Panc1 (cell line): Measurements from ENCODE around the gene CCDC187. TPM values are rescaled to one million over a fixed set of nuclear protein-coding genes. Genes with fewer than 3 reads are reported as not detected.

Experiments used
- ATAC-seq: fragments of 200-7000 bp; cut with Tn5 transposase; 2 replicates; pipeline ENCODE4 v1.9.1; 2020; ENCODE audit warnings: mild to moderate bottlenecking, moderate library complexity
- BruUV-seq: library from RNA; stranded (reverse); fragments of 400-500 nt; replicated peaks from 2 replicates; lab custom pipeline; 2021; lab: Mats Ljungman, UMichigan
- CTCF ChIA-PET: fragments of 300-600 bp; sonication (Branson Sonifier 250); formaldehyde crosslinking; loops from one replicate; lab custom pipeline; 2022; ENCODE audit warnings: antibody characterized with exemption; lab: Charles Lee
- POLR2A ChIA-PET: fragments of 300-600 bp; sonication (Branson Sonifier 250); formaldehyde crosslinking; loops from one replicate; lab custom pipeline; 2022; ENCODE audit warnings: antibody characterized with exemption; lab: Charles Lee
- DNase-seq: peaks from one replicate; pipeline ENCODE4 v3.0.0-alpha.2; 2010; ENCODE audit warnings: low read depth, low spot score
- H3K27ac ChIP-seq: 2 replicates; pipeline ENCODE4 v1.5.1; 2011; ENCODE audit warnings: mild to moderate bottlenecking, low read length, inconsistent platforms
- H3K27me3 ChIP-seq: fragments of 200-500 bp; sonication (Bioruptor generic); 2 replicates; pipeline ENCODE4 v1.6.0; 2014; ENCODE audit warnings: low read length, inconsistent platforms; ENCODE audit not compliant: control insufficient read depth, insufficient read depth
- H3K36me3 ChIP-seq: fragments of 200-500 bp; sonication (Bioruptor generic); 2 replicates; pipeline ENCODE4 v1.5.1; 2014; ENCODE audit warnings: inconsistent platforms, mild to moderate bottlenecking, low read length, moderate library complexity; ENCODE audit not compliant: control insufficient read depth, insufficient read depth
- H3K4me1 ChIP-seq: 2 replicates; pipeline ENCODE4 v1.5.1; 2011; ENCODE audit warnings: inconsistent platforms, mild to moderate bottlenecking, low read length, moderate library complexity; ENCODE audit not compliant: control insufficient read depth, insufficient read depth
- H3K4me3 ChIP-seq, 2 experiments: 2 replicates each; pipeline ENCODE4 v1.5.1; 2011 to 2012; ENCODE audit warnings: low read depth in 2 of 2, low read length in 2 of 2, mild to moderate bottlenecking in 2 of 2, inconsistent platforms in 1 of 2, moderate library complexity in 1 of 2
- H3K9me3 ChIP-seq: fragments of 200-500 bp; sonication (Bioruptor generic); 2 replicates; pipeline ENCODE4 v1.5.1; 2014; ENCODE audit warnings: low read depth, mild to moderate bottlenecking, inconsistent platforms, low read length, moderate library complexity; ENCODE audit not compliant: control insufficient read depth, insufficient read depth
- POLR2AphosphoS5 ChIP-seq: IDR thresholded peaks from 2 replicates; pipeline ENCODE4 v1.6.1; 2012; ENCODE audit warnings: mild to moderate bottlenecking, low read depth, low read length, moderate library complexity
- SIN3A ChIP-seq: IDR thresholded peaks from 2 replicates; pipeline ENCODE4 v1.6.1; 2012; ENCODE audit warnings: low read depth, mild to moderate bottlenecking, low read length, moderate library complexity, borderline replicate concordance; ENCODE audit not compliant: insufficient read depth
- TCF7L2 ChIP-seq: IDR thresholded peaks from 2 replicates; pipeline ENCODE4 v1.6.1; 2011; ENCODE audit warnings: mild to moderate bottlenecking, low read depth, low read length, inconsistent platforms
- in situ Hi-C: cut with HindIII; loops from 2 replicates; pipeline ENCODE4 v1.10.0; 2016; ENCODE audit warnings: low sequenced_read_pairs, low pct_unique_long_range_greater_than_20kb
- intact Hi-C: fragments of 100-400 bp; cut with micrococcal nuclease; formaldehyde crosslinking; loops from one replicate; pipeline ENCODE4 v1.10.0; 2022; ENCODE audit not compliant: unreplicated experiment
- total RNA-seq: library from RNA; stranded (reverse); gene quantifications from one replicate; pipeline ENCODE4 v1.2.1, GENCODE V29; 2021; ENCODE audit not compliant: unreplicated experiment
- TF ChIP-seq, protein P1 (sequence below): fragments of 450-650 bp; IDR thresholded peaks from 2 replicates; pipeline ENCODE4 v1.5.1; 2017; ENCODE audit warnings: mild to moderate bottlenecking
- TF ChIP-seq, protein P2 (sequence below), 2 experiments: IDR thresholded peaks; 2 replicates each; pipeline ENCODE4 v1.6.1; 2011 to 2012; ENCODE audit warnings: low read depth in 2 of 2, control low read depth in 1 of 2, low read length in 1 of 2, mild to moderate bottlenecking in 1 of 2, moderate library complexity in 1 of 2; ENCODE audit not compliant: insufficient read depth in 1 of 2

CCDC187 gene
- total RNA-seq, 1 experiment from 2014 or later: not detected

DNA sequence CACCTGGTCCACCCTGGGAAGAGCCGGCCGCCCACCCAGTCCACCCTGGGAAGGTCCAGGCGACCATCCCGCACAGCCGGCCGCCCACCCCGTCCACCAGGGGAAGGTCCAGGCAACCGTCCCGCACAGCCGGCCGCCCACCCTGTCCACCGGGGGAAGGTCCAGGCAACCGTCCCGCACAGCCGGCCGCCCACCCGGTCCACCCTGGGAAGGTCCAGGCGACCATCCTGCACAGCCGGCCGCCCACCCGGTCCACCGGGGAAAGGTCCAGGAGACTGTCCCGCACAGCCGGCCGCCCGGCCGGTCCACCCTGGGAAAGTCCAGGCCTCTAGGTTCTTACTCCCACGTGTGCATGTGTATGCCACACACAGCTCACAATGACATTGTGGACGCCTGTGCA is 51.6 kb downstream of the CCDC187 start:
- BruUV-seq: no TSS peak
- DNase-seq (no peak), ATAC-seq (no peak)
- in situ Hi-C loops: no loop called here
- H3K27me3 ChIP-seq: no peaks in the 10 kb centered on the region
- TF ChIP-seq, protein P1, sequence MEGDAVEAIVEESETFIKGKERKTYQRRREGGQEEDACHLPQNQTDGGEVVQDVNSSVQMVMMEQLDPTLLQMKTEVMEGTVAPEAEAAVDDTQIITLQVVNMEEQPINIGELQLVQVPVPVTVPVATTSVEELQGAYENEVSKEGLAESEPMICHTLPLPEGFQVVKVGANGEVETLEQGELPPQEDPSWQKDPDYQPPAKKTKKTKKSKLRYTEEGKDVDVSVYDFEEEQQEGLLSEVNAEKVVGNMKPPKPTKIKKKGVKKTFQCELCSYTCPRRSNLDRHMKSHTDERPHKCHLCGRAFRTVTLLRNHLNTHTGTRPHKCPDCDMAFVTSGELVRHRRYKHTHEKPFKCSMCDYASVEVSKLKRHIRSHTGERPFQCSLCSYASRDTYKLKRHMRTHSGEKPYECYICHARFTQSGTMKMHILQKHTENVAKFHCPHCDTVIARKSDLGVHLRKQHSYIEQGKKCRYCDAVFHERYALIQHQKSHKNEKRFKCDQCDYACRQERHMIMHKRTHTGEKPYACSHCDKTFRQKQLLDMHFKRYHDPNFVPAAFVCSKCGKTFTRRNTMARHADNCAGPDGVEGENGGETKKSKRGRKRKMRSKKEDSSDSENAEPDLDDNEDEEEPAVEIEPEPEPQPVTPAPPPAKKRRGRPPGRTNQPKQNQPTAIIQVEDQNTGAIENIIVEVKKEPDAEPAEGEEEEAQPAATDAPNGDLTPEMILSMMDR: no peak
- TF ChIP-seq TCF7L2 (no peak), SIN3A (no peak), POLR2AphosphoS5 (no peak)
- TF ChIP-seq, protein P2, sequence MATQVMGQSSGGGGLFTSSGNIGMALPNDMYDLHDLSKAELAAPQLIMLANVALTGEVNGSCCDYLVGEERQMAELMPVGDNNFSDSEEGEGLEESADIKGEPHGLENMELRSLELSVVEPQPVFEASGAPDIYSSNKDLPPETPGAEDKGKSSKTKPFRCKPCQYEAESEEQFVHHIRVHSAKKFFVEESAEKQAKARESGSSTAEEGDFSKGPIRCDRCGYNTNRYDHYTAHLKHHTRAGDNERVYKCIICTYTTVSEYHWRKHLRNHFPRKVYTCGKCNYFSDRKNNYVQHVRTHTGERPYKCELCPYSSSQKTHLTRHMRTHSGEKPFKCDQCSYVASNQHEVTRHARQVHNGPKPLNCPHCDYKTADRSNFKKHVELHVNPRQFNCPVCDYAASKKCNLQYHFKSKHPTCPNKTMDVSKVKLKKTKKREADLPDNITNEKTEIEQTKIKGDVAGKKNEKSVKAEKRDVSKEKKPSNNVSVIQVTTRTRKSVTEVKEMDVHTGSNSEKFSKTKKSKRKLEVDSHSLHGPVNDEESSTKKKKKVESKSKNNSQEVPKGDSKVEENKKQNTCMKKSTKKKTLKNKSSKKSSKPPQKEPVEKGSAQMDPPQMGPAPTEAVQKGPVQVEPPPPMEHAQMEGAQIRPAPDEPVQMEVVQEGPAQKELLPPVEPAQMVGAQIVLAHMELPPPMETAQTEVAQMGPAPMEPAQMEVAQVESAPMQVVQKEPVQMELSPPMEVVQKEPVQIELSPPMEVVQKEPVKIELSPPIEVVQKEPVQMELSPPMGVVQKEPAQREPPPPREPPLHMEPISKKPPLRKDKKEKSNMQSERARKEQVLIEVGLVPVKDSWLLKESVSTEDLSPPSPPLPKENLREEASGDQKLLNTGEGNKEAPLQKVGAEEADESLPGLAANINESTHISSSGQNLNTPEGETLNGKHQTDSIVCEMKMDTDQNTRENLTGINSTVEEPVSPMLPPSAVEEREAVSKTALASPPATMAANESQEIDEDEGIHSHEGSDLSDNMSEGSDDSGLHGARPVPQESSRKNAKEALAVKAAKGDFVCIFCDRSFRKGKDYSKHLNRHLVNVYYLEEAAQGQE (IDR thresholded peaks at IDR 0.05; ENCODE audit: insufficient read depth in 1 of 2, low read depth in 2 of 2, low read length in 1 of 2): no peak
- H3K4me3 ChIP-seq: no peak overlapping the region
- intact Hi-C loops: no loop called here
- H3K27ac ChIP-seq: no peak overlapping the region
- POLR2A ChIA-PET: no interaction called here
- H3K36me3 ChIP-seq: no peaks in the 10 kb centered on the region
- H3K4me1 ChIP-seq: no peaks in the 10 kb centered on the region
- H3K9me3 ChIP-seq: no peaks in the 10 kb centered on the region
- CTCF ChIA-PET: no interaction called here

DNA sequence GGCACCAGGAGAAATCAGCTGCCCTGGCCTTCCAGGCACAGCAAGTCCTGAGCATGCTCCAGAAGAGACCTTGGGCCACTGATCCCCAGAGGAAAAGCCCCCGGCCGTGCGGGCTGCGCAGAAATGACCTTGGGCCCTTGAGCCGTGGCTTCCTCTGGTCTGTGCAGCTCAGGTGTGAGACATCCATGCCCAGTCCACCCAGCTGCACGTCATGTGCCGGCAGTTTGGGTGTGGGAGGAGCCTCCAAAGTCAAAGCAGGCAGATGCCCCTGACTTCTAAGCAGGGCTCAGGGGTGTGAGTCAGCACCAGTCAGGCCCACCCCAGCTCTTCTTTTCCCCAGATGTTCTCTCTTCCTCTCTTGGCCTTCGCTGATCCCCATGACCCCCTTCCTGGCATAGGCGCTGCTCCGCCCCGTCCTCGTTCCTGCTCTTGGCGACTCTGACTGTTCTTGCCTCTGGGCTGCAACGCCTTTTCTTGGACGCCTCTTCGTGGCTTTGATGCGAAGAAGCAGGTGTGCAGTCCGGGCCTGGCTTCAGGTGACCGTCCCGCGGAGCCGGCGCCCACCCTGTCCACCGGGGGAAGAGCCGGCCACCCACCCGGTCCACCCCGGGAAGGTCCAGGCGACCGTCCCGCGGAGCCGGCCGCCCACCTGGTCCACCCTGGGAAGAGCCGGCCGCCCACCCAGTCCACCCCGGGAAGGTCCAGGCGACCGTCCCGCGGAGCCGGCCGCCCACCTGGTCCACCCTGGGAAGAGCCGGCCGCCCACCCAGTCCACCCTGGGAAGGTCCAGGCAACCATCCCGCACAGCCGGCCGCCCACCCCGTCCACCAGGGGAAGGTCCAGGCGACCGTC is 52.4 kb downstream of the CCDC187 start:
- Histone ChIP-seq H3K4me3 (no peak overlapping the region), H3K27ac (no peak overlapping the region), H3K9me3 (no peaks in the 10 kb centered on the region), H3K27me3 (no peaks in the 10 kb centered on the region), H3K4me1 (no peaks in the 10 kb centered on the region), H3K36me3 (no peaks in the 10 kb centered on the region)
- ChIA-PET CTCF (no interaction called here), POLR2A (no interaction called here)
- no TSS peak for BruUV-seq
- intact Hi-C loops (no loop called here), in situ Hi-C loops (no loop called here)
- ATAC-seq (no peak), DNase-seq (no peak)
- TF ChIP-seq, protein P1: no peak
